Cardiac muscle cell (in vitro differentiated cells and primary cell): ENCODE data around the gene MT1B. TPM values are rescaled to one million over a fixed set of nuclear protein-coding genes. Genes with fewer than 3 reads are reported as not detected.
A peak's percentile ranks its signal among the peaks of the same experiment; 100 is the strongest.

Experiments used
- DNase-seq, 2 donors: peaks; one replicate each; pipeline versions ENCODE4 v3.0.0 to v3.0.0-alpha.2; 2010 to 2017; ENCODE audit warnings: low read depth in 1 of 2, low spot score in 1 of 2
- H3K27ac ChIP-seq: fragments of 200-600 bp; sonication (generic); 2 replicates; pipeline ENCODE4 v1.5.1; 2016
- H3K27me3 ChIP-seq: fragments of 200-600 bp; sonication (generic); 2 replicates; pipeline ENCODE4 v1.6.0; 2016; ENCODE audit warnings: control low read depth
- H3K36me3 ChIP-seq: fragments of 200-600 bp; sonication (generic); 2 replicates; pipeline ENCODE4 v1.5.1; 2016; ENCODE audit warnings: control low read depth
- H3K4me1 ChIP-seq: fragments of 200-600 bp; sonication (generic); 2 replicates; pipeline ENCODE4 v1.8.1; 2017; ENCODE audit warnings: low read depth, mild to moderate bottlenecking, mixed run types
- H3K4me3 ChIP-seq: fragments of 200-600 bp; sonication (generic); 2 replicates; pipeline ENCODE4 v1.5.1; 2016; ENCODE audit warnings: mild to moderate bottlenecking
- H3K9me3 ChIP-seq: fragments of 200-600 bp; sonication (generic); 2 replicates; pipeline ENCODE4 v1.5.1; 2017; ENCODE audit warnings: low read depth, mild to moderate bottlenecking, control low read depth
- CTCF ChIP-seq: IDR thresholded peaks from 2 replicates; pipeline ENCODE4 v1.5.1; 2012; ENCODE audit warnings: low read depth, mild to moderate bottlenecking, low read length
- polyA plus RNA-seq: library from polyadenylated mRNA; unstranded; fragments of >200 nt; fragmentation: Nextera tagmentation; extraction: Ambion mirVana; gene quantifications from 2 replicates; pipeline ENCODE4 v1.2.1, GENCODE V29; 2016
- total RNA-seq: library from RNA; depleted of rRNA; stranded (reverse); fragments of >200 nt; gene quantifications from 2 replicates; pipeline ENCODE4 v1.2.3, GENCODE V29; 2016

The MT1B gene
- total RNA-seq, result not detected in 2 replicates
- not detected in 2 replicates for polyA plus RNA-seq

DNA sequence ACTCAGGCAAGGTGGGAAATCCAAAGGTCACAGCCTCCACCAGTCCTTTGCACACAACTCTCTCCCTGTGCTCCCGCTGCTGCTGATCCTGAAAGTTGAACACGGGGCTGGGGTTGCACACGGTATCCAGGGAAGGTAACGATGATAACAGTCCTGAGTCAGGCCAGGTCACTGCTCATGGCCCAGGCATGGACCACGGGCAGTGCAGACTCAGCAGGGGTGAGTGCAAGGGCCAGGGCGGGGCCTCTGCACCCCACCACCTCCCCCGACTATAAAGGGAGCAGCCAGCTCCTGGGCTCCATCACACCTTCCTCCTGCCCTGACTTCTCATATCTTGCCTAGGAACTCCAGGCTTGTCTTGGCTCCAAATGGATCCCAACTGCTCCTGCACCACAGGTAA, at the start of gene MT1B:
Gene MT1B (plus strand): TSS at position 301 of the 400 bp plus-strand sequence. CDS start 68 bp downstream, at position 369.
- Histone ChIP-seq H3K4me3 (no peak within 1 kb of the TSS), H3K27ac (no peak within 1 kb of the TSS), H3K9me3 (no peaks in the 10 kb centered on the region), H3K4me1 (no peaks in the 10 kb centered on the region), H3K36me3 (no peaks in the 10 kb centered on the region), H3K27me3 (peaks cover 95% of the 10 kb centered on the region)
- TF ChIP-seq CTCF, result no peak
- no peak for DNase-seq

DNA sequence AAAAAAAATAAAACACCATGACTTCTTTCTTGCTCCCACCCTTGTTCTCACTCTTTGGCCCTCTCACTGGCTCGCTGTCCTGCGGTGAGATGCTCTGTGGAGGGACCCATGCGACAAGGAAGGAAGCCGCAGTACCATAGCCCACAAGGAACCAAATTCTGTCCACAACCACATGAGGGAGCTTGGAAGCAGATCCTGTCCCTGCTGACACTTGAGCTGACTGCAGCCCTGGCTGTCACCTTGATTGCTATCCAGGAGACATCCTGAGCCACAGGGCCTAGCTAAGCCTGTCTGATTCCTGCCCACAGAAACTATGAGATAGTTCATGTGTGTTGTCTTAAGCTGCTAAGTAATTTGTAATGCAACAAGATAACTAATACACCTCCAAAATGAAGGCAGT, 48.1 kb upstream of the MT1B start:
- Histone ChIP-seq H3K4me3 (no peak overlapping the region), H3K27ac (no peak overlapping the region), H3K9me3 (no peaks in the 10 kb centered on the region), H3K4me1 (peaks cover 1% of the 10 kb centered on the region), H3K27me3 (peaks cover 37% of the 10 kb centered on the region), H3K36me3 (no peaks in the 10 kb centered on the region)
- DNase-seq, result peak in 1 of 2 donors; percentile 36
- TF ChIP-seq CTCF, result peak; percentile 32

GRCh38 chr16:56604966-56605365, 46.7 kb upstream of the MT1B start:
- H3K27me3 ChIP-seq, result peaks cover 51% of the 10 kb centered on the region
- no peaks in the 10 kb centered on the region for H3K9me3 ChIP-seq
- H3K36me3 ChIP-seq, result no peaks in the 10 kb centered on the region
- H3K4me3 ChIP-seq, result no peak overlapping the region
- H3K27ac ChIP-seq, result no peak overlapping the region
- no peak for DNase-seq
- no peak for TF ChIP-seq CTCF
- H3K4me1 ChIP-seq, result peaks cover 8% of the 10 kb centered on the region

GRCh38 chr16:56605475-56605874, 46.2 kb upstream of the MT1B start:
- no peak for DNase-seq
- Histone ChIP-seq H3K9me3 (no peaks in the 10 kb centered on the region), H3K36me3 (no peaks in the 10 kb centered on the region), H3K27ac (no peak overlapping the region), H3K27me3 (peaks cover 55% of the 10 kb centered on the region), H3K4me3 (no peak overlapping the region), H3K4me1 (peaks cover 11% of the 10 kb centered on the region)
- TF ChIP-seq CTCF, result no peak

- H3K4me1 ChIP-seq, result peaks cover 11% of the 10 kb centered on the region
- peaks cover 57% of the 10 kb centered on the region for H3K27me3 ChIP-seq
- DNase-seq, result no peak
- H3K36me3 ChIP-seq, result no peaks in the 10 kb centered on the region
- TF ChIP-seq CTCF, result no peak
- H3K27ac ChIP-seq, result no peak overlapping the region
- H3K4me3 ChIP-seq, result no peak overlapping the region
- H3K9me3 ChIP-seq, result no peaks in the 10 kb centered on the region
These were observed 45.6 kb upstream of the MT1B start for GRCh38 chr16:56606071-56606475.
